NOMO-1 treated with DMSO at 0.1 percent for 48 hours (cell line): Measurements from ENCODE around the gene LIFR.

ENCODE experiments used
- DNase-seq: peaks from one replicate; lab custom pipeline; 2025; ENCODE audit not compliant: unreplicated experiment; lab: John Stamatoyannopoulos, UW

The LIFR gene

DNA sequence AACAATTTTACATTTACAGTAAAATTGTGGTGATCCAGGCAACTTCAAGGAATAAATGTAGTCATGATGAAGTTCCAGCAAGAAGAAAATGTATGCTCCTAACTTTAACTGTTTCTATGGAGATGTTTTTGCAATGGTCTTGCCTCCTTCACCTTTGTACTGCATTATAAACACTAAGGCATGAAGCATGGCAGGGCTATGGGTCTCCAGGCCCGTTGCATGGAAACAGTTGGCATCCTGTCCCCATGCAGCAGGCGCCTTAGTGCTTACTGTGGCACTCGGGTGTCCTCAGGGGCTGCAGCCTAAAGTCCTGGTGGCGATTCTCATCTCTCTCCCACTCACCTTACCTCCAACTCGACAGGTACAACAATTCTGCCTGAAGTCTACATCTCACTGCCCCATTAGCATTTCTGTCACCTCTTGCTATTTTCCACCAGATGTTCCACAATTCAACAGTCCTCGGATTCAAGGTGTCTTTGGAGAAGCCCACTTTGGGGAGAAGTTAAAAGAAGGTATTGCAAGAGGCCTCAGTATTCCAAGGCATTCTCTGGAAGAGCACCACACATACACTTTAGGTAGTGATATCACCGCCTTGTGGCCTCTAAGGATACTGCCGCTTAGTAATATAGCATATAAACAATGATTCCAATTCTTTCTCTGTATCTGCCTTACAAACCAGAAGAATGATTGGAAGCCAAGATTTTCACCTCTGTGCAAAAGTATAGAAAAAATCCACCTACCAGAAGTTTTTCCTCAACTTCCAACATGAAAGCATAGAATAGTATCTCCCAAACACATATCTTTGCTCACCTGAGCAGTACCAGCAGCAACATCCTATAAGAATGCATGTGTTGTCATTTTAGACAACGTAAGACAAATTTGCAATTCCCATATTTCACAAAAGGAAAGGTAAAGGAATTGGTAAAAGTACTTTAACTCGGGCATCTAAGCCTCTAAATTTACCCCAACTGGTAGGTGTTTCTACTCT lies 5.1 kb downstream of the LIFR start:
- DNase-seq: no peak

DNA sequence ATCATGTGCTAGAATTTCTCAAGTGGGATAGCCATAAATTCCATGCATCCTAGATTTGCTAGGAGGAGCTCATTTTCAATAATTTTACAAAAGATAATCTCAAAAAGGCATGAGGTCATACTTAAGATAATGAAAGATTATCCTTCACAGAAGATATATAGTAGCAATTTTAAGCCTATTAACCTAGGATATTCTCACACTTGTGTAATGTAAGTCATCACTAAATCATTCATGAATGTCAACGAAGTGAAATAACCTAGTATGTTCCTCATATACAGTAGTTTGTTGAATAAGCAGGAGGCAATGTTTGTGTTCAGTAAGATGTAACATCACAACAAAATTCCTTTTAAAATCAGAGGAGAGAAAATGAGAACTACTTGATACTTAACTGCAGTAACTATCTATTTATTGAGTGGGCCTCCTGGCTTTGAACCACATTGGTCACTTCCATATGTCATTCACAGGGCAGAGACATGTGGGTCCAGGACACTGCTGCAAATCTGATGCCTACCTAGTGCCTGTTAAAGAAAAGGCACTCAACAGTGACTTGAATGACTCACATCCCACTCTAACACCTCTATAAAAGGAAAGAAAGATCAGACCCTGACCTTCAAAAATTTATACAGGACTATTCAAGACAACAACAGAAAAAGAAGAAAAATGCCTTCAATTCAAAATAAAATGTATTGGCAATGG lies 8.2 kb downstream of the LIFR start:
- no peak for DNase-seq

DNA sequence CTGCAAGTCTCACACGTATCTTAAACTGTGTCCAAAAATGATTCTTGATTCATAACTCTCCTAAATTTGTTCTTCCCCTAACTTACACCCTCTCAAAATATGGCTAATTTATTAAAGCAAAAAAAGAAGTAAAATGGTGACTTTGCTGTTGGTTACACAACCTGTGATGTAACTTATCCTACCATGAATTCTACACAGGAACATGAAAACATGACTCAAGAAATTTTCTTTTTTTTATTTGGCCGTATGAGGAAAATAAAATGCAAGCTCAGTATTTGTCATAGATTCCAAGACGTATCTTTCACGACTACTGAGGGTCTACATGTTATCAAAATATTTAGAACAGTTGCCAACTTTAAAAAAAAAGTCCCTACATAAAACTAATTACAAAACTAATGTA lies 9.2 kb downstream of the LIFR start:
- DNase-seq: no peak

DNA sequence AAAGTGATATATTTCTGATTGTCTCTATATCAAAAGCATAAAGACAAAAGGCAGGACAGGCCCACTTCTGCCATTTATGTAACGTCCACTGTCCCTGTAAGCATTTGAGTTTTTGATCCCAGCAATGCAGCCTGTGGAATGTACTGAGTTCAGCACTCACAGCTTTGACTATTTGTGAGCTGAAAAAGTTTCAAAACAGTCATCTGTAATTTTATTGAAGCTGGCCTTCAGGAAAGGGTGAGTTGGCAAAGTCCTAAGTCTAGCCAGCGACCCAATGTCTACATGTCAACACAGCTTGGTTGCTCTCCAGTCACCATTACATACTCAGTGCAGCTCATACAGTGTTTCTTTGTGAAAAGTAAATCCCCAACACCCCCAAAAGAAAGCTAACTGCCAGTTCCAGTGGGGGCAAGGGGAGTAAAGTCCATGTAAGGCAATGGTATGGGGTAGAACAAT lies 9.7 kb downstream of the LIFR start:
- DNase-seq: no peak

DNA sequence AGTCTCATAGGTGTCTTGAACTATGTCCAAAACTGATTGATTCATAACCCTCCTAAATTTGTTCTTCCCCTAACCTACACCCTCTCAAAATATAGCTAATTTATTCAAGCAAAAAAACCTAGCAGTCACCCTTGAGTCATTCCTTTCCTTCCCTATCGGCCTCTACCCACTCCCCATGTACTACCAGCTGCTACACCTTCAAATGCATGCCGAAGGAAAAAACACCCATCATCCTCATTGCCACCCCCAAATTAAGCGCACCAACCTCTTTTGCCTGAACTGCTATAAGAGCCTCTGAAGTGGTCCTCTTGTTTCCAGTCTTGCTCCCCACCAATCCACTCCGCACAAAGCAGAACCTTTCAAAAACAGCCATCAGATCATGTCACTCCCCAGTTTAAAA lies 12.6 kb downstream of the LIFR start:
- no peak for DNase-seq

DNA sequence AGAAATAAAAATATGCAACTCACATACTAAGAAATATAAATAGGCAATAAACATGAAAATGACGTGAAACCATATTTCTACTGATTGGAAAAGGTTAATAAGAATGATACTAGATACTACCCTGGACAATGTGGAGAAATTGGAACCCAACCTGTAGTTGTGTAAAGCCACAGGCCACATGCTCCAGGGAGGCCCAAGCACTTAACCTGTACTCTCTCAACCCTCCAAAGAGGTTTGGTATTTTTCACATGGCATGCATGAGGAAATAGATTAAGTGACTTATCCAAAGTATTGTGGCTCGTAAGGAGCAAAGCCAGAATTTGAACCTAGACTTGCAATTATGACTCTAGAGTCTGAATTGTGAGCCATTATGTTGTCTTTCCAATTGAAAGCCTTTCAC lies 13.4 kb downstream of the LIFR start:
- DNase-seq: no peak

DNA sequence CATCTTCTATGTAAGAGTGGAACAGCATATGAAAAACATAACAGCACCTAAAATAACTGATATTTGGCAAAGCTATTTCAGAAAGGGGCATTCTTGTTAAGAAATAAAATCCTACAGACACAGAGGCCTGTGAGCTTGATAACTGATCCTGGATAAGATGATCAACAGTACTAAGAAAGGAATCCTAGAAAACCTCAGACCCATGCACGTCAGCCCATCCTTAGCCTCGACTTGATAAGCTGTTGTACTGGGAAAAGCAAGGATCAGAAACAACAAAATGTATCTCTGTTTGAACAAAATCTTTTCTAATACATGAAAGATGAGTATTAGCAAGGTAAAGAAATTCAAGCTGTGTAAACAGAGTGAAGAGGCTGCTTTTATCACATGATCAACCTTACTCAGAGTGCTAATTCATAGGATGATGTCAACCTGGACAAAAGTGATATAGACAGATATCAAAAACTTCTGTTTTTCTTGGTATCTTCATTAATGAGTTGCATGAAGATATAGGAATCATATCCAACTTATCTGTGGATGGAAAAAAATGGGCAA lies 15.2 kb downstream of the LIFR start:
- no peak for DNase-seq

DNA sequence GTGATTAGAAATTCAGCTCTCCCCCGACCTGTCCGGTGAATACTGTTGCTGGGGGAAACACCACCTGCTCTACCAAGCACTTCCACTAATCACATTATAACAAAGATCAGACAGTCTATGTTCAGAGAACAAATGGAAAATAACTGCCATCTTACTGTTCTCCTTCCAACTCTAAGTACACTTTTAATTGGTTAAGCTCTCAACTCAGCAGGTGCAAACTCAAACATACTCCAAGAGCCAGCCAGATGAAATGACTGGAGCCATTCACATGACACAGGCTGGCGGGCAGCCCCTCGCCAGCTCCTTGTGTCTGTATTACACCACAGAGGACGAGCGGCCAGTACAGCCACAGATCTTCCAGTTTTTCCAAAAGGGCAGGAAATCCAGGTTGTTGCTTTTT lies 16.1 kb downstream of the LIFR start:
- DNase-seq: no peak

DNA sequence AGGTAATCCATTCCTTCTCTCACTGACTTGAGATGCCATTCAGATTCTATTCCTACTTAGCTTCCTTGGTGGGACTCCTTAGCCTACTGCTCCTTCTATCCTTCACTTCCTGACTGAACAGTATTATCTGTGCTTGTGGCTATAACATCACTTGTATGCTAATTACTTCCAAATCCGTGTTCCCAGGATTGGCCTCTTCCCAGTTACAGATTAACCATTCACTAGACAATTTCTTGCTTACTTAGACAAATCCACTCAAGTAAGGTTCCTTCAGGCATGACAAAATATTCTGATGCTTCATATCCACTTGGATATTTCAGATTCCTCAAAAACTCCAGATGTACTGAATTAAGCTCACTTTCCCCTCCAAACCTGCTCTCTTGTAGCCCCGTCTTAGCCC lies 18.3 kb downstream of the LIFR start:
- no peak for DNase-seq

DNA sequence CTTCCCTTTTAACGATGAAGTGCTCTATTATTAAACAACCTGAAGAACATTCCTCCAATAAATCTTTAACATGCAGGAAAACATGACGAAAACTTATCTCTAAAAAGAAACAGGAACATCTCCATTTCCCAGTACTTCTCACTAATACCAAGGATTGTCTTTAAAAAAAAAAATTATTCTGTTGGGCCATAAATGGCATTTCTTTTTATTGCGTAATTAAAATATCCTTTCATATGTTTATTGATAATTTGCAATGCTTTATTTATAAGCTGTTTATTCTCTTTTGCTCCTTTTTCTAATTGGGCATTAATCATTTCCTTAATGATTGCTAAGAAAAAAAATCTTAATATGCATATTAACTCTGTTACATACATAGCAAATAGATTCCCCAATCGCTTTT lies 18.9 kb downstream of the LIFR start:
- no peak for DNase-seq

DNA sequence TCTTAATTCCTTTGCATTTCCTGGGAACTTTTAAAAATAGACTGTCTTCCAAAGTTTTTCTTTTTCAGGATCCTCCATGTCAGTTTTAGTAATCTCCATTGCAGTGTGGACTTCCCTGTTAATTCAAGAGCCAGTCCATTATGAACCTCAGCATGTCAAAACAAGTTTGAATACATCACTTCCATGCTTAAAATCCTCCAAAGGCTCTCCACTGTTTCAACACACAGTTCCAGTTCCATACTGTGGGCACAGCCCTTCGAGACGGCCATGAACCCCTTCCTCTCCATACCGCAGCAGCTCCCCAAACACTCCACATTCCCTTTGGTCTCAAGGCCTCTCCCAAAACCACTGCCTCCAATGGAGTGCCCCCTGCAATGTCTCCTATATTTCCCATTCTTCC lies 19.5 kb downstream of the LIFR start:
- DNase-seq: no peak

DNA sequence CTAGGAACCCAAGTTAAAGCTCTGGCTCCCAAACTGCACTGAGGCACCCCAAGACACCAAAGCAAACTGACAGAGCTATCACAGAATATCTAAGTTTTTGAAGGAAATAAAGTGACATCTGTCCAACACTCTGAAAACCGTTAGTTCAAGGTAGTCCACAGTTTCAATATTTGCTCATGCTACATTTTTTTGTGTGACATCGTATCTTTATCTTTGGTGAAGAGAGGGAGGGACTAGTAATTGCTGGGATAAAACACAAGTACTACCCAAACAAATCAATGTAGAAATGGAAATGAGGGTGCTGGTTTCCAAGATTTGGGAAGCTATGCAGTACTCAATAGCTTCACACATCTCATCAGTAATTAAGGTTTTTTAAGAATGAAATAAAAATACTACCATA lies 20.6 kb downstream of the LIFR start:
- DNase-seq: no peak

DNA sequence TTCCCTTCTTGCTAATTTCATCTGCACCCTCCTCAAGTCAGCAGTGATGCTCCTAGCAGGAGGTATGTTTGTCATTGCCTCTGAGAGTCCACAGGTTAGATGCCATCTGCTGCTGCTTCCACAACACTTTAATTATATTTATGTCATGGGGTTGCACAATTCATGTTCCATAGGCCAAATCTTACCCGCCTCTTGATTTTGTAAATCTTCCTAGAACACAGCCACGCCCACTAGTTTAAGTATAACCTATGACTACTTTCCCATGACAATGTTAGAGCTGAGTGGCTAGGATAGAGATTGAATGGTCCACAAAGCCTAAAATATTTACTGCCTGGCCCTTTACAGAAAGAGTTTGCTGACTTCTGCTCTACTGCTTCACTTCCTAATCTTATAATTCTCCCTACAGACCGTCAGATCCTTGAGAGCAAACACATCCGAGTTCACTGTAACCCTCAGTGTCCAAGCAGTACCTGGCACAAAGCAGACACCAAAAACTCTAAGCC lies 21.1 kb downstream of the LIFR start:
- DNase-seq: no peak

DNA sequence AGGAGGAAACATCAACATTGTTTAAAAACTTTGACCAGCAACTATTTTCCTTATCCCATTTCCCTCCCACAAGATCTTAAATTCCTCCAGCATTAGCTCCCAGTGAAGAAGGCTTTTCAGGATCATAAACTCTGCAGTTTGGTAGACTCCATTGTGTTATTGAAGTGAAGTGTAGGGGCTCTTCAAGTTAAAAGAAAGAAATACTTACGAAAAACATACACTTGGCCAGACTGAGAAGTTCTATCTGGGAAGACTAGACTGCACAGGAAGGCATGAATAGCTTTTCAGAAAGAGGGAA lies 22.3 kb downstream of the LIFR start:
- no peak for DNase-seq

DNA sequence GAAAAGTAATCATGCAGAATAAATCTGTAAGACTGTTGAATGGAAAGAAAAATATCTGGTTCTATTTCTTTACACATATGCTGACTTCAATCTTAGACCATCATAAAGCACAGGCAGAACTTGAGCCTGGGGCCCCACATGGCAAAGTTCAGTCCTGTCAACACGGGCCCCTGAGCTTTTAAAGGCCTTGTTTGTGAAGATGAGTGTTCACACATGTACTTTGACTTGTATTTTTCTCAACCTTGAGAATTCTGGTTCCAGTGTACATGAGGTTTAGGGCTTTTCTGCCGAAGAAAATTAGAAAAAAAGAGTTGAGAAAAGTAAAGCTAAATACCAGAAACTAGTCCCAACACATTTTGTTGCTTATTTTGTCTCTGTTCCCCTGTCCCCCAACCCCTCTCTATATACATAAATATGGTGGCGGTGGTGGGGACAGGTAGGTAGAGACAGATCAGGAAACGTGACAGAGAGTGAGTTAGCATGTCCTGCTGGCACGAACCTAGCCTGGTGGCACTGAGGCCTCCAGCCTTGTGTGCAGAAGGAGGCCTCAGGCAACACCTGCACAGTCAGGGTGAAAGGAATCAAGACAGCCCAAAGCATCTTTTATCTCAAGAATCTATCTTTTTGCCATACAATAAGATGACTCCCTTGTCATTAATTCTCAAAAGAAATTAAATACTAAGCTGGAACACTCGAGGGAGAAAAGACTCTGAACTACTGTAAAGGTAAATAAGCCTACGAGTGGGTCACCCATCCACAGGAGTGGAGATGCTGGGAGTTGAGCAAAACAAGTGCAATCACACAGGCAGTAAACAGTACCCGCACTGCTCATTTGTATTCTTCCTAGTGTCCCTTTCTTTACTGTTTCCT lies 22.9 kb downstream of the LIFR start:
- no peak for DNase-seq

DNA sequence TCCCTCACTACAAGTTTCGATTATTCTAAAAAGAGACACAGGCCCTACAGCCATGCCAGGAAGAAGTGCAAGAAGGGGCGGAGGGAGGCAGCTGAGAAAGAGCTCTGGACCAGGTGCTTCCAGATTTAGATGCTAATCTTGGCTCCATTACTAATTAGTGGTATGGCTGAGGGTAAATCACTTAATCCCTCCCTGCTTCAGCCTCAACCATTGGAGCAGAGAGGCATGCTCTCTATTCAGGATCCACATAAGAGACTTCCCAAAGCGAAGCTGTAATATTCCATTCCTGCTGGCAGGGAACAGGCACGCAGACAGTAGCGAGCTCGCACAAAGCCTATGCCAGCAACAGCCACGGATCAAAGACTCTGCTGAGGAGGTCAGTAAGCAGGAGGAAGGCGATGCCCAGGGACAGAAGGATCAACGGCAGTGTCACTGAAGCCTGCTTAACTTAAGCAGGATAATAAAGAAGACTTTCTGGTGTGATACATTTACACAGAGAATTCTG lies 24.2 kb downstream of the LIFR start:
- no peak for DNase-seq

DNA sequence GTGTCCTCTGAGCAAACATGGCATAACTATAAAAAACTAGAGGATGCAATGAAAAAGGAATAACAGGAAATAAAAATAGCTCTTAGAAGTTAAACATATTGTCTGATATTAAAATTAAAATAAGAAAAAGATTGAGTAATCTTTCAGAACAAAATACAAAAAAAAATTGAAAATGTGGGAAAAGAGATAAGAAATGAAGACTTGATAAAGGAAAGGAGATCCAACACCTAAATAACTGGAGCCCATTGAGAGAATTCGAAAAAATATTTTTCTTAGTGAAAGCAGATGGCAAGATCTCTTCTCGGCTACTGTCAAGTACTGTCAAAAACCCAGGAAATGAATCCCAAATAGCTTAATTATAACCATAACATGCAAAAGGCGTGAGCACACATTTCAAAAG lies 24.9 kb downstream of the LIFR start:
- no peak for DNase-seq

DNA sequence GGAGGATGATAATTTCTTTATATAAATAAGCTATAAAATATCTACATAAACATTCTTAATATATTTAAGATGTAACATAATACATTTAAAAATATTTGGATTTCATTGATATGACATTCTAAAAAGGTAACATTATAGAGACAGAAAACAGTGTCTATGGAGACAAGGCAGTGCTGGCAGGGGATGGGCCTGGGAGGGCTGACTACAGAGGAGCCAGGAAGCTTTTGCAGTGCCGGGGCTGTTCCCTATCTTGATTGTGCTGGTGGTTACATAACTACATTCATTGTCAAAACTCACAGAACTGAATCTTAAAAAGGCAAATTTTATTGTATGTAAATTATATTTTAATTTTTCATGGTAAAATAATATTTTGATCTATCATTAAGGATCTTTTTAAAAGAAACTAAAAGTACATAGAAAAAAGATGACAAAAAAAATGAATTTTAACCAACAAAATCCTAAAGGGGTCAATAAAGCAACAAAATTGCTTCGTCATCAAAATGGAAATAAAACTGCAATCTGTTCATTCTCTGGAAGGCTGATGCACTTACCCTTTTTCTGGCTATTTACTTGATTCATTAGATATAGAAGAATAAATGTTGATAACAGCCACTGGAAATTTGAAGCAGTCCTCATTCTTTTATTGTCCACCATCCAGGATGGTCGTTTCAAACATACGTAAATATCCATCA lies 26.3 kb downstream of the LIFR start:
- DNase-seq: no peak

DNA sequence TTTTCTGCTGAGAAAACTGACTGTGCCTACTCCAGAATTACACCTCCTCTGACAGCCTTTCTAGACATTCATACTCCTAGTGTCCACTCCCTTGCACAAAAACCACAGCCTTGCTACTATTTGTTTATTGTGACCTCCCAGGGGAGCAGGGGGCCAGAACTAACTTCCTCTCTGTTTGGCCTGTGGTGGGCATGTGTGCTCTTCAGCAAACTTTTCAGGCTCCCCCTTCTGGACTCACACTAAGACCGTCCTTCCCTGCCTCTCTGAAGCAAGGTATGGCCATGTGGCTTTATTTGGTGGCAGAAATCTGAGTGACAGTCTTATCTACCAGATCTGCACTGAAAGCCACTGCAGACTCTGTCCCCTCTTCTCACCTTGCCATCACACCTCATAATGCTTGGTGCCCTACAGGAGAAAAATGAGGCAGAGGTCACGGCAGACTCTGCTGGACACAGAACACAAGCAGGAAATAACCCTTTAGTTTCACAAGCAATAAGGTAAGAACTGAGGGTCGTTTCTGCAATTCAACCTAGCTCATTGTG lies 28.2 kb downstream of the LIFR start:
- no peak for DNase-seq

DNA sequence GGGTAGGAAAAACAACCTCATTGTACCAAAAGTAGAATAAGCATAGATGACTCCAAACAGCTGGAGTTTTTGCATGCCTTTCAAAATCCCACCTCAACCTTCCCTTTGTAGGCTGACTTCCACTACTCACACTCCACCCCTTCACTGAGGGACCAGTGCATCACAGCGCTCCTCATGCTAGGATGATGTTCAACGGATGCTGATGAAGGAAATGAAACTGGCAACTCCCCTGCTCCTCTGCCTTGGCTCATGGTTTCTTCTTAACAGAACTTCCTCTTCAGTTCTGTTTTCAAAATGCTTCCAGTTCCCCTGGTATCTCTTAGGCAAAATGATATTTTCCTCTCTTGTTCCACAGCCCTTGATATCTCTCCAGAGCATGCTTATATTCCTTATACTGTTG lies 29.0 kb downstream of the LIFR start:
- peak; percentile 57 for DNase-seq
